GM19467 (cell line): ENCODE data around the gene RNF148.

Experiments used
- ATAC-seq: cut with Tn5 transposase; IDR thresholded peaks from one replicate; pipeline ENCODE4 v1.9.1; 2021; ENCODE audit warnings: mild to moderate bottlenecking, moderate library complexity; ENCODE audit not compliant: unreplicated experiment

Gene RNF148, protein sequence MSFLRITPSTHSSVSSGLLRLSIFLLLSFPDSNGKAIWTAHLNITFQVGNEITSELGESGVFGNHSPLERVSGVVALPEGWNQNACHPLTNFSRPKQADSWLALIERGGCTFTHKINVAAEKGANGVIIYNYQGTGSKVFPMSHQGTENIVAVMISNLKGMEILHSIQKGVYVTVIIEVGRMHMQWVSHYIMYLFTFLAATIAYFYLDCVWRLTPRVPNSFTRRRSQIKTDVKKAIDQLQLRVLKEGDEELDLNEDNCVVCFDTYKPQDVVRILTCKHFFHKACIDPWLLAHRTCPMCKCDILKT

DNA sequence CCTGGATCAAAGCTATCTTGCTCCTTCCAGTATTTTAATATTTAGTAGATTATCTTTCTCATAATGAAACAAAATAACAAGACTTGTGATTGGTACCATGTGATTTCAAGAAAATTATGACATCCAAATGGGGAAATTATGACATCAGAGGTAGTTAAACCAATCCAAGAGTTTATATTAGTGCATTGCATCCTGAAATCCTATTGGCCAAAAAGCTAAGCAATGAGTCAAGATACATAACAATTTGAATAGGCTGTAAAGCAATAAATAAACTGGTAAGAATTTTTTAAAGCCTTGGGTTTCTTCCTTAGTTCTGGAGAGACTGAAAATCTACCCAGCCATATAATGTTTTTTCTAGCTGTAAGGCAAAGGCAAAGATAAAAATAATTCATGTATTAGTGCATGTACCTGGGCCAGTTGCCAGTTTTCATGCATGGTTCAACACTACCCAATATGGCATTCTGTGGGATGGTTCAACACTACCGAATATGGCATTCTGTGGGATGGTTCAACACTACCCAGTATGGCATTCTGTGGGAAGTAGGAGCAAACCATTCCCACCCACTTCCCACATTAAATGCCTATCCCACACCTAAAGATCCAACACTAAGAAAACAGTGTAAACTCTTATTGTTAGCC, at the start of gene RNF148:
TSS of gene RNF148 (minus strand) at position 51 of the 639 bp plus-strand sequence. CDS start 172 bp downstream, outside the sequence.
- ATAC-seq: no peak

DNA sequence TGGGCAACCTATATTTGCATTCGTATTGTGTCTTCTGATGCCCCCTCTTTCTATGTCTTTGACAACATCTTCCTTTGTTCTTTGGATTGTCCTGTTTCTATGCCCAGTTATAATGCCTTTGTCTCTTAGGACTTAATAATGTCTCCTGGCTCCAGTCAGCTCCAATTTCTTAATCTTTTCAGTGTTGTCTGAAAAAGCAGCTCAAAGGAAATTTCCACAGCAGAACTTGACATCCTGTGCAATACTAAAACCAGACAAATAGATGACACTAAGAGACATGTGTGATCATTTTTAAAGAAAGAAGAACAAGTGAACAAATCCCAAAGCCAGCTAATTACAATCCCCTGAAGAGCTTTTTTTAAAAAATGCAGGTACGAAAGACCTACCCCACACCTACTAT, 47.7 kb upstream of the RNF148 start:
- no peak for ATAC-seq

DNA sequence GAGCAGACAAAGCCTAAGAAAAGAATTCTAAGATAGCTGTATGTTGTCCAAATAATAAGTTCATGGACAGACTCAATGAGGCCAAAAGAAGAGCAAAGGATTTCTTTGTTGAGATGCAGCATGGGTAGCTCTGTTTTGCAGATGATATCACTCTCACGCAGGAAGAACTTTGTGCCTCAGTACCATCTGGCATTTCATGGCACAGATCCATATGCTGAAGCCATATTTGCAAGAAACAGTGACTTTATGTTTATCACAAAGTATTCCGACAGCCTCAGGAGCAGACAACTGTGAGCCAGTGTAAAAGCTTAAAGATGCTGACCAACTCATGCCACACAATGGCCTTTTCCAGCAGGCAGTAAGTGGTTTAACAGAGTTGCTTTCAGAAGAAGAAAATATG, 45.5 kb upstream of the RNF148 start:
- ATAC-seq: no peak

DNA sequence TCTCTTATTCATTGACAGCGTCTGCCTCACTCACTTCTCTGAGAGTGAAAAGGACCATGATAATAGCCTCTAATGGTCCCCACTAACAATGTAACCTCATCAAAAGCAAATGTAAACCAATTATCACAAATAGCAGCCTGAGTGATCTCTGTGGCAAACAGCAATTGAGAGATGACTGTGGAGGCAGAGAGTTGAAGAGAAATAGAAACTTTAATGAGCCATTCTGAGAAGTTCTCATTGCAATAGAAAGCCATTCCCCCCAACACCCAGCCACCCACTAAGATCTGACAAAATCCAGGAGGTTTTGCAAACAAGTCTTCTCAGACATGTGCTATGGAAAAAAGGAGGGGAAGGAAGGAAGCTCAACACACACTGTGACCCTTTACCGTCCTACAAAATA, 44.2 kb upstream of the RNF148 start:
- ATAC-seq: no peak

DNA sequence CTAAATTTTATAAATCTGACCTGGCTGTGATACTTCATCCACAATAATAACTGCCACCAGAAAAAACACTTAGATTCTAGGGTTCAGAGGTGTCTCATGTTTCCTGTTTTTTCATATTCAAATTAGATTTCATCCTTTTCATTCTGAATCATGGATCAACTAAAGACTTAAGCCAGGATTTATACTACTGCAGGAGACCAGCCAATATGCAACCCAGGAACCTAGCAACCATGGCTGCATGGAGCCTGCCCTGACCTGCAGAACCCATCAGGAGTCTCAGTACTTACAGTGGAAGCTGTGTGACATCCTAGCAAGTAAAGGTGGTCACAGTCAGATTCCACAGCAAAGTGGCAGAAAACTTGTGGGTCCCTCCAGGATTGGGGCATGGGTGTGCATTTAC, 40.5 kb upstream of the RNF148 start:
- ATAC-seq: no peak

DNA sequence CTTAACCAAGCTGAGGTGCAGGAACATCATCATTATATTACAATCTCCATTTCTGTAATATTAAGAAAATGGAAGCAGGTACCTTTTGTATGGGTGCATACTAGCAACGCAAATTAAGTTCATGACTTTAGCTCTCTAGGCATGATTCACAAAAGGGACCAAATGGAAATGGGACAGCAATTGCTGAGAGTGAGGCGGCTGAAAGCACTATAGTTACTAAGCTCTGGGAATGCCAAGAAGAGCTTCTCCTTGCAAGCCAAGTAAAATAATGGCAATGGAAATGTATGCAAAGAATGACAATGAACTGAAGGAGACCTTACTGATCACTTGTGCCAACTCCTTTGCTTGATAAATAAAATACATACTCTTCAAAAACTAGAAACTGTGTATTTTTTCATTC, 36.2 kb upstream of the RNF148 start:
- no peak for ATAC-seq

DNA sequence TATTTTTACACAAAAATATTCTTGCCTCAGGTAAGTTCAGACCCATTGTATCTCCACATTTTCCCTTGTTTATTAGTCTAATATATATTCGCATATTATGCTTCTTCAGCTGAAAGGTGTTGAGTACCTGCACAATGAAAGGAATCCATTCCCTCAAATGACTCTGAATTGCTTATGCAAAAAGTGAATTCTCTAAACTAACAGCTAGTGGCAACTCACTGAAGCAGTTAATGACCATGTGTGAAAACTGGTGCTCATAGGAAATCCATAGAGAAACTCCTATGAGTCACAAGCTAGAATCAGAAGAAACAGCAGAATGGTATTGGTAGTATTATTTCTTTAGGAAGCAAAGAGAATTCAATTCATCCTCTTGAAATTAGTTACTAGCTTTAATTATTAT, 33.5 kb upstream of the RNF148 start:
- ATAC-seq: no peak

DNA sequence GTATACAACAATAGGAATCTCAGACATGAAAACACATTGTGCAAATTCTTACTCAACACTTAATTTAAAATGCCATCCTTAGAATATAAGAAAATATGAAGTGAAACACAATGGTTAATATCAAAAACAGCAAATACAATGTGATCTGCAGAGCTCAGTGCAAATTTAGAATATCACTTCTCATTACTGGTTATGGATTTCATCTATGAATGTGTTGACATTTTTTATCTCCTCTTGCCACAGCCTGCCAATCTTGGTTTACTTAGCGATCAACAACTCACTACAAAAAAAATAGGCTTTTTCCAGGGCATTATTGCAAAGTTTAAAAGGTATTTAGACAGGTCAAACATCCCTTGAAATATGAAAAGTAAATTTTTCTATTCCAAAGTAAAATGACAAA, 25.0 kb upstream of the RNF148 start:
- ATAC-seq: no peak

DNA sequence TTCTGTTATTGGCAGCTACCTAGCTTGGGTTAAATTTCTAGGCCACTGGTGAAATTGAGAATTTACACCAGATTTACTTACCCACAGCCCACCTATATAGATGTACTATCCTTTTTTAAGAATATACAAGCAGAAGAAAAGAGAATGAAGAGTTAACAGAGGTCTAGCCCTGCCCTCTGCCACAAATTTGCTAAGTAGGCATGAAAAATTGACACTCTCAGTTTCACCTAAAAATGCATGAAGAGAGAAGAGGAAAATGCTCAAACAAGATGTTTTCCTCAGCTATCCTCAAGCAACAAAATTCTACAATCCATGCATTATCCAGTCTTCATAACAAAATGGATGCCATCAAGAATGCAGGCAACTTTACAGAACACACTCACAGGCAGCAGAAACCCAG, 24.6 kb upstream of the RNF148 start:
- ATAC-seq: no peak

DNA sequence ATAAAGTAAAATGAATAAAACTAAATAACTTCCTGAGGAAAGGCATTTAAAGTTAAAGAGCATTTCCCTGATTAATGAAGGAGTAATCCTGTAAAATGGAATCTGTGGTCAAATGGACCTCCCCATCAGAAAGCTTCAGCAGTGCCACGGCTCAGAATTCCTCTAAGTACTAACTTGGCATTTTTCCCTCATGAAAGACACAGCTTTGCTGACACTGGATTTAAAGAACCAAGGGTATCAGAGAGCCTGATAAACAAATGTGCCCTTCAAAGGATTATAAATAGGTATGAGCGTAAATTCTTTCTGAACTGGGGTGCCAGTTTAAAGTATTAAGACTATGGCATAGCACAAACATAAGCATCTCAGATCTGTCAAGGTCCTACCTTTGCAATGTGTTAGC, 24.2 kb upstream of the RNF148 start:
- ATAC-seq: no peak

DNA sequence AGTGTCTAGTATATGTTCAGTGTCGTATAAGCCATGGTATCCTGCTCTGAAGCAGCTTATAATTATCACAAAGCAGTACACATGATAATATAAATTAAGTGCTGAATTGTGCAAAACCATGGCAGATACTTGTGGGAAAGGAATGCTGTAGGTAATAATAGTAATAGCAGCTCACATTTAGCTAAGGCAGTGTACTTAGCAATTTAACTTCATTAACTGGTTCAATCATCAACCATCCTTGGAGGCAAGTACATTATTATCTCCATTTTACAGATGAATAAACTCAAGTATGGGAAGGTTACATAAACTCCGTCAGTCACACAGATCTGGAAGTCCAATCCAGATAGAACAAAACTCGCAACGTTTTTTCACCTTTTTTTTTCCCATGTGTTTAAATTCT, 21.6 kb upstream of the RNF148 start:
- no peak for ATAC-seq

DNA sequence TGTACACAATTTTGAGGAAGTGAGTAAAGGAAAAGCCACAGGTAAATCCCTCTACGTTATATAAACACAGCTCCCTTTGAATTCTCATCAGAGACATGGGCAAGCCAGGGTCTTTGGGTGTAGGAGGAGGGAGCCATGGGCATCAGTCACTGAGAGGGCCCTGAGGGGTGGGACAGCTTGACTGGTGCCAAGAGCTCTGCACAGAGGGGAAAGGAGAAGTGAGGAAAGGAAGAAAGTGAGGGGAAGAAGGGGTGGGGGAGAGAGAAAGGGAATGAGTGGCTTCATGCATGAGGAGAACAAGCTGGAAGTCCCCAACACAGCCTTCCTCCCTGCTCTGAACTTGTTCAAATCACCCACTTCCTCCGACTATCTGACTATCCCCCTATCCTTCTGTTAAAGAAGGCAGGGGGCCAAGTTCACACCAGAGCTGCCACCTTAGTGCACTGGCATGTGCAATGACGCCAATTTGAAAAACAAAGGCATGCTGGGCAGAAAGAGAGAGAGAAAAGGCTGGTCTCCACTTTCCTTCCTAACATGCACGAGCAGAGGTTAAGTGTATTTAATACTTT, 16.4 kb upstream of the RNF148 start:
- no peak for ATAC-seq

DNA sequence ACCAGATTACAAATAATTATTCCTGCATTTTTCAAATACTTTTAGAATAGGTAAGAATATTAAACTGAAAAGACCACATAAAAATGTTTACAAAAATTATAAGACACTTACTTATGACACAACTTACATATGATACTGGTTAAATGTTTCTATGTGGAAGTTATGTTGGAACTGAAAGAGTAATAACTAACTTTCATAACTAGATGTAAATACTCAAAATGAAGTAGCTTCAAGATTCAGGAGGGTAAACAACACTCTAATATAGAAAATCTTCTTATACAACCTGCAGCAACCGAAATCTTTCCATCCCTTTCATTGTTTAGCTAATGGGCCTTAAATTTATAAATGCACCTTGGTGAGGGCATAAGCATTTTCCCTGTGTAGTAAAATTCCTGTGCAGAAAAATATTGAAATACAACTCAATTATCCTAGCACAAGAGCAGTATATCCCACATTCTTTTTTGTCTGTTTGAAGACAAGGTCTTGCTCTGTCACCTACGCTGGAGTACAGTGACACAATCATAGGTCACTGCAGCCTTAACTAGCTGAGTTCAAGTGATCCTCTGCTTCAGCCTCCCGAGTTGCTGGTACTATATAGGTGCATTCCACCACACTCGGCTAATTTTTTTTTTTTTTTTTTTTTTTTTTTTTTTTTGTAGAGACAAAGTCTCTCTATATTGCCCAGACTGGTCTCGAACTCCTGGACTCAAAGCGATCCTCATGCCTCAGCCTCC, 14.8 kb upstream of the RNF148 start:
- ATAC-seq: no peak

DNA sequence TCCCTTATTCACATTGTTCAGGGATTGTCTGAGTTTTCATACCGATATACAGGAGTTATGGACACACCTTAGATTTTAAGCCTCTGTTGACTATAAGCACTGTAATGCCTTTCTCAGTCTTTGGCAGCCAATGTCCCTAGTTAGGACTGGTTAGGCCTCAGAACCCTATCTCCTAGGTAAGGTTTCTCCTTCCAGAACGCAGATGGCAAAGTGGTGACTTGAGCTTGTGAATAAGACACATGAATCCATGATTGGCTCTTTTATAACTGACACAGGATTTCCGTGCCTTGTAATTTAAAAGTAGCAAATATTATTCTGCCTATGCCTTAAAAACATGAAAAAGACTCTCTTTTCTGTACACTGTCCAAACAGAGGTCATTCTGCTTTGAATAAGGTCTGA, 12.5 kb upstream of the RNF148 start:
- no peak for ATAC-seq

DNA sequence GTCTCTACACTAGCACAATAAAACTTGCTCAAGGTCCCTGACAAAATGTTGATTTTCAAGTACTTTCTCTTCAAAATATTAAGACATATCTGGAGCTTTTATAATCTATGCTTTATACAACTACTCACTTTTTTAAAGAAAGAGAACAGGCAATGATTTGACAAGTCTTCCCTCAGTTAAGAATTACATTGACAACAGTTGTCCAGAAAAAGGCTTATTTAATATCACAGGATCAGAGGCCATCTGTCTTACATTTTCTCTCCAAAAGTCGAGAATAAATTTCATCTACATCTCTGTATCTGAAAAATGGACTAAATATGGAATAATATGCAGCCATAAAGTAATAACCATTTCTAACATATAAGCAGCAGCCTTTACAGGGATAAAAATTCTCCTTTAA, 8.2 kb upstream of the RNF148 start:
- ATAC-seq: no peak

DNA sequence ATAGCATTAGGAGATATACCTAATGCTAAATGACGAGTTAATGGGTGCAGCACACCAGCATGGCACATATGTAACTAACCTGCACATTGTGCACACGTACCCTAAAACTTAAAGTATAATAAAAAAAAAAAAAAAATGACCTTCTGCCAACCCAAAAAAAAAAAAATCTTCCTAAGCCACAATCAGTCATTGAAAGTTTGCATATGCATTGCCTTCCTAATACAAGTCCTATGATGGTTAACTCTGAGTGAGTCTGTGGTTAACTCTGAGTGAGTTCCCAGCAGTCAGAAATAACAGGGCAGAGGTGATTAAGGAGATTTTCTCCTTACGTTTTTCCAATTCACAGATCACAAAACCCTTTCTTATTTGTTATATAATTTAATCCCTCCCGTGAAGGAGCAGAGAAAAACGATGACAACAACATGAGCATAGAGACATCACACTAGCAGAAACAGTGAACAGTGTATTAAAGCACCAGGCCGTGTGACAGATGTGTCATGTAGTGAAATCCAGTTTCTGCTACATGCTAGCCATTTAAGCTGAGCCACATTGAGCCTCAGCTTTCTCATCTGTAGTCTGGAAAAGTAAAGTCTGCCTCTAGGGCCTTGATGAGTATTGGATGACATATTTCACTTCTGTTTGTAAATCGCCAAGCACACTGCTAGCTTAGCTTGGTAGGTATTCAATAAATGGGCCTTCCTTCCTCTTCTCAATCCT, 7.4 kb upstream of the RNF148 start:
- no peak for ATAC-seq

DNA sequence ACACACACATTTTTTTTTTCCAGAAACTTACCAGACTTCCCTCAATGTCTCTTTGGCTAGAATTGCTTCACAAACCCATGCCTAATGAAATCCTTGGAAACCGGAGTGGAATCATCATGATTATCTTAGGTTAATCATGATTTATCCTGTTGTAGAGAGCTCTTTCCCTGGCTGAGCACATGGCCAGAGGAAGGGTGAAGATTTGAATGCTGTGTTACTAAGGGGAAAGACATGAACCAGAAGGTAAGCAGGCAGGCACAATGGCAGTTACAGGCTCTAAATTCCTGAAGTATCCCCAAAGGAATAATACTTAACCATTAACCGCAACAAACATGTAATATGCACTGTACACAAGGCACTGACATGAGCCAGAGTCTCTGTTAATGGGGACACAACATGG, 4.1 kb upstream of the RNF148 start:
- no peak for ATAC-seq

DNA sequence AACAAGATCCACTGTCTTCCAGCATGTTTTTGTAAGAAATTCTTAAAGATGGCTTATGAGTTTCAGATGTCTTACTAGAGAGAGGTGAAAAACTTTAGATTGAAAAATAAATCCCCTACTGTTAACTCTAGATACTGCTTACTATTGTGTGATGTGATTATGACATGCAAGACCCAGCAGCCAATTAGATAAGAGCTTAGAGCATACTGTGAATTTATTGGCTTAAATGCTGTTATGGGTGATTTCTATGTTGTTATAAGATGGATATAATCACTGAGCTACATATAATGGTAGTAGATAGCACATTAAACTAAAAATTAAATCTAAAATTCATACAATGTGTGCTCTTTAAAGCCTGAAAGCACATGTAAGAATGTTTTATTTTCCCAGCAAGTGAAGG, 3.7 kb downstream of the RNF148 start, which contains the start of gene RNF133:
TSS of gene RNF133 (minus strand) at position 101 of the 400 bp plus-strand sequence. CDS start 199 bp downstream, outside the sequence.
- ATAC-seq: no peak

DNA sequence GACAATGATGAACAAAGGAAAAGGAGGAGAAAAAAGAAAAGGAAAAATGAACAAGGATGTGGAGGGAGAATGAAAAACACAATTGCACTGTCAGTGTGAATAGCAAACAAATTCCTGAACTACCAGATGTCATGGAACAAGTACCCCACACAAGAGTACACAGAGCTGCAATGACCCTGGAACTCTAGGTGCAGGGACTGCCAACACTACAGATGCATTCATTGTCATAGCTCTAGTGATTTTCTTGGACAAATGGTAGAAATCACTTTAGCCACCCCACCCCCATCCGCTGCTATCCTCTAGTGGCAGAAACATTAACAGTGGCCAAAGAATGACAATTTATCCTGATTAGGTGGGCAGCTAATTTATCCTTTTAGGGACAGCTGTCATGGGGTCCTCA, 6.9 kb downstream of the RNF148 start:
- no peak for ATAC-seq

DNA sequence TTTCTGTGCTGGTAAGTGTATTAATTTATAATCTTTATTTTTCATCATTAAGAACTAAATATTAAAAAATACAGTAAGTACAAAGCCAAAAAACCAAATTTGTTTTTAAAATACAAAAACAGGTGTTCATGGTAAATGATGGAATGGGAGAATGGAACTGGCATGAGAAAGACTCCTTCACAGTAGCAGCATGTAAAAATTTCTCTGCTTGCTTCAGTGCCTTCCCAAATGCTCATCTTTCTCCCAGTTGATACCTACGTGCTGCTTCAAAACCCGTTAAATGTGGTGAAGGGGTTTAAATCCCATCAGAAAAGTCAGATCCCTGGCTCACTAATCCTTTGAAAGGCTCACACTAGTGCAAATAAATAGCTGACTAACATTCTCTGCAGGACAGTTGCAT, 8.0 kb downstream of the RNF148 start:
- no peak for ATAC-seq

DNA sequence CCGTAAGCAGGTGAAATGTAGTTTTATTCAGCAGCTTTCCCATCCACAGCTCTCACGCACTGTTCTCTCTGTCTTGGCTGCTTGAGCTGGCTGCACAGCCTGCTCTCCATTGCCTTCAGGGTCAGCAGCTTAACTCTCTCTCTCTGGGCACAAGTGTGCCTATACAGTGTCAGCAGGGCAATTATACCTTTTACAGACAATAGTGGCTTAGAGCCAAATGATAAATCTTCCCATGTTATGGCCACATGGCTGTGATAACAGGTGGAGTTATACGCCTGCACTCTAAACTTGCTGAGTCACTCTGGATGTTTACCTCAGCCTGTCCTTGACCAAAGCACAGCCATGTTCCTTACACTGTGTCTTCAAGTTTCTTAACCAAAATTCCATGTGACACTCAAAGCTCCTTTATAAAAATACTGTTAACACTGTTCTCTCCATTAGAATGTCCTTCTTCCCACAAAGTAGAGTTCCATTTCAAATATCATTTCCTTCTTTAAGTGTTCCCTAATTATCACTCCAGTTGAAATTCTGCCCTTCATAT, 9.9 kb downstream of the RNF148 start:
- no peak for ATAC-seq
